Hepatocyte (in vitro differentiated cells): Measurements from ENCODE around the gene GRB10. TPM values are rescaled to one million over a fixed set of nuclear protein-coding genes. Genes with fewer than 3 reads are reported as not detected.

Source experiments
- DNase-seq: peaks from one replicate; pipeline ENCODE4 v3.0.0-alpha.2; 2016; ENCODE audit warnings: low spot score
- H2AFZ ChIP-seq: fragments of 200-600 bp; sonication (generic); 2 replicates; pipeline ENCODE4 v1.6.0; 2016; ENCODE audit warnings: antibody characterized with exemption, mild to moderate bottlenecking
- H3K27ac ChIP-seq: fragments of 200-600 bp; sonication (generic); 2 replicates; pipeline ENCODE4 v1.5.1; 2016; ENCODE audit warnings: mild to moderate bottlenecking
- H3K27me3 ChIP-seq: fragments of 200-600 bp; sonication (generic); 2 replicates; pipeline ENCODE4 v1.6.1; 2016
- H3K36me3 ChIP-seq: fragments of 200-600 bp; sonication (generic); replicated peaks from 2 replicates; pipeline ENCODE4 v1.5.1; 2016; ENCODE audit warnings: low read depth; ENCODE audit not compliant: insufficient read depth
- H3K4me1 ChIP-seq: fragments of 200-600 bp; sonication (generic); 2 replicates; pipeline ENCODE4 v1.5.1; 2016; ENCODE audit warnings: mild to moderate bottlenecking, moderate library complexity; ENCODE audit not compliant: insufficient read depth
- H3K4me2 ChIP-seq: fragments of 200-600 bp; sonication (generic); 2 replicates; pipeline ENCODE4 v1.6.0; 2016
- H3K4me3 ChIP-seq: fragments of 200-600 bp; sonication (generic); 2 replicates; pipeline ENCODE4 v1.5.1; 2016; ENCODE audit warnings: mild to moderate bottlenecking
- H3K79me2 ChIP-seq: fragments of 200-600 bp; sonication (generic); 2 replicates; pipeline ENCODE4 v1.6.0; 2017; ENCODE audit warnings: mild to moderate bottlenecking
- H3K9me2 ChIP-seq: fragments of 200-600 bp; sonication (generic); replicated peaks from 2 replicates; pipeline ENCODE4 v1.6.0; 2017; ENCODE audit warnings: mild to moderate bottlenecking; ENCODE audit not compliant: insufficient read depth
- H3K9me3 ChIP-seq: fragments of 200-600 bp; sonication (generic); 2 replicates; pipeline ENCODE4 v1.5.1; 2016; ENCODE audit warnings: low read depth, mild to moderate bottlenecking
- H4K20me1 ChIP-seq: fragments of 200-600 bp; sonication (generic); 2 replicates; pipeline ENCODE4 v1.6.0; 2016; ENCODE audit warnings: mild to moderate bottlenecking; ENCODE audit not compliant: insufficient read depth, poor library complexity, severe bottlenecking
- EZH2 ChIP-seq: fragments of 200-600 bp; sonication (generic); IDR thresholded peaks from 2 replicates; pipeline ENCODE4 v1.6.1; 2016; ENCODE audit warnings: antibody characterized with exemption, mild to moderate bottlenecking, borderline replicate concordance
- EZH2phosphoT487 ChIP-seq: fragments of 200-600 bp; sonication (generic); IDR thresholded peaks from one replicate; pipeline ENCODE4 v1.6.1; 2018; ENCODE audit warnings: antibody characterized with exemption, mild to moderate bottlenecking, low read depth, moderate library complexity; ENCODE audit not compliant: unreplicated experiment, severe bottlenecking
- WGBS: methylation state at CpG from one replicate; pipeline ENCODE4 v1.1.6; 2016; ENCODE audit warnings: low lambda C conversion rate; ENCODE audit errors: missing lambda C conversion rate; 5-methylcytosine and 5-hydroxymethylcytosine counted together
- polyA plus RNA-seq: library from polyadenylated mRNA; unstranded; fragments of >200 nt; fragmentation: Nextera tagmentation; extraction: Ambion mirVana; gene quantifications from 2 replicates; pipeline ENCODE4 v1.2.1, GENCODE V29; 2016
- total RNA-seq: library from RNA; depleted of rRNA; stranded (reverse); fragments of >200 nt; gene quantifications from 2 replicates; pipeline ENCODE4 v1.2.3, GENCODE V29; 2014
- TF ChIP-seq, protein P1 (sequence below): fragments of 200-600 bp; sonication (generic); IDR thresholded peaks from 2 replicates; pipeline ENCODE4 v1.5.1; 2016; ENCODE audit warnings: antibody characterized with exemption, mild to moderate bottlenecking; ENCODE audit not compliant: poor library complexity

Gene GRB10
- total and polyA plus RNA-seq, 2 experiments from 2014 or later: 47.6 to 65.9 TPM

DNA sequence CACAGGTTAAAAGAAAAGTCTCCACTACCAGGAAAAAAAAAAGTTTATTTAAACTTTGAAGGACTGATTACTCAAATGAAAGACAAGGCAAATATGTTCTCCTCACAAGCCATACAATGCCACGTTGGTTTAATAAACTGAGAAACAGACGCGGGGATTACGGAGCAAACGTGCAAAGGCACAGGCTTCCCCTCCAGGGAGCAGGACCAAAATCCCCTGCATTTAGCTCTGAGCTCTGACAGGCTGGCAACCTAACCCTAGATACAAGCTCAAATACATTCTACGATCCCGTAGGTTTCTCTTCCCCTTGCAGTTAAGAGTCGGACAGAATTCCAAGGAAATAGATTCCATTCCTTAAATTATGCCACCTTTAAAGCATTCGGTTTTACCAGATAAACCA lies 7.7 kb upstream of the GRB10 start:
- Histone ChIP-seq H3K9me2 (no peaks in the 10 kb centered on the region), H4K20me1 (peaks cover 61% of the 10 kb centered on the region), H3K27me3 (no peaks in the 10 kb centered on the region), H3K4me3 (peak overlapping the region; percentile 7), H3K27ac (peak overlapping the region; percentile 5), H3K36me3 (no peaks in the 10 kb centered on the region), H3K4me1 (no peaks in the 10 kb centered on the region), H3K9me3 (no peaks in the 10 kb centered on the region), H2AFZ (no peak overlapping the region), H3K4me2 (peak overlapping the region; percentile 84), H3K79me2 (peaks cover 71% of the 10 kb centered on the region)
- TF ChIP-seq EZH2phosphoT487 (no peak), EZH2 (no peak)
- TF ChIP-seq, protein P1, sequence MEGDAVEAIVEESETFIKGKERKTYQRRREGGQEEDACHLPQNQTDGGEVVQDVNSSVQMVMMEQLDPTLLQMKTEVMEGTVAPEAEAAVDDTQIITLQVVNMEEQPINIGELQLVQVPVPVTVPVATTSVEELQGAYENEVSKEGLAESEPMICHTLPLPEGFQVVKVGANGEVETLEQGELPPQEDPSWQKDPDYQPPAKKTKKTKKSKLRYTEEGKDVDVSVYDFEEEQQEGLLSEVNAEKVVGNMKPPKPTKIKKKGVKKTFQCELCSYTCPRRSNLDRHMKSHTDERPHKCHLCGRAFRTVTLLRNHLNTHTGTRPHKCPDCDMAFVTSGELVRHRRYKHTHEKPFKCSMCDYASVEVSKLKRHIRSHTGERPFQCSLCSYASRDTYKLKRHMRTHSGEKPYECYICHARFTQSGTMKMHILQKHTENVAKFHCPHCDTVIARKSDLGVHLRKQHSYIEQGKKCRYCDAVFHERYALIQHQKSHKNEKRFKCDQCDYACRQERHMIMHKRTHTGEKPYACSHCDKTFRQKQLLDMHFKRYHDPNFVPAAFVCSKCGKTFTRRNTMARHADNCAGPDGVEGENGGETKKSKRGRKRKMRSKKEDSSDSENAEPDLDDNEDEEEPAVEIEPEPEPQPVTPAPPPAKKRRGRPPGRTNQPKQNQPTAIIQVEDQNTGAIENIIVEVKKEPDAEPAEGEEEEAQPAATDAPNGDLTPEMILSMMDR: no peak
- WGBS: 54% methylated on average over 9 of the region's 9 CpGs
- no peak for DNase-seq

DNA sequence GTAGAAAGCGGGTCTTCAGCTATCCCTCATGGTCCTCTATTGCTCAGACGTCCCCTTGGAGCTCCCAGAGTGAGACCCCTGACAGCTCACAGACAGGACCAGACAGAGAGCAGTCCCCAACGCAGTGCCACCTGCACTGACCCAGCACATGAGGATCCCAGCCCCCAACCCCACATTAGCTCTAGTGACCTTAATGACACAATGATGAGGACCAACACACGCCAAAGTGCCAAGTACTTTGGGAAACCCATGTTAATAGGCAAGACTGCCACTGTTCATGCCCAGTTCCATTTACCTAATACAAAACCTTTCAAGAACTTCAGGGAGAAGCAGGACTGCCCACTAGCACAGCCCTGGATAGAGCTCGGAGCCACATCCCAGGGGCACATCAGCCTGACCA lies 5.7 kb upstream of the GRB10 start:
- WGBS: 99% methylated on average over 5 of the region's 5 CpGs
- no peaks in the 10 kb centered on the region for H3K9me3 ChIP-seq
- H4K20me1 ChIP-seq: peaks cover 81% of the 10 kb centered on the region
- H3K4me2 ChIP-seq: no peak overlapping the region
- peaks cover 91% of the 10 kb centered on the region for H3K79me2 ChIP-seq
- no peak for DNase-seq
- H3K36me3 ChIP-seq: no peaks in the 10 kb centered on the region
- no peak for TF ChIP-seq EZH2
- TF ChIP-seq, protein P1: no peak
- no peaks in the 10 kb centered on the region for H3K27me3 ChIP-seq
- H3K9me2 ChIP-seq: no peaks in the 10 kb centered on the region
- H3K4me1 ChIP-seq: peaks cover 12% of the 10 kb centered on the region
- no peak overlapping the region for H3K4me3 ChIP-seq
- H3K27ac ChIP-seq: no peak overlapping the region
- H2AFZ ChIP-seq: no peak overlapping the region

DNA sequence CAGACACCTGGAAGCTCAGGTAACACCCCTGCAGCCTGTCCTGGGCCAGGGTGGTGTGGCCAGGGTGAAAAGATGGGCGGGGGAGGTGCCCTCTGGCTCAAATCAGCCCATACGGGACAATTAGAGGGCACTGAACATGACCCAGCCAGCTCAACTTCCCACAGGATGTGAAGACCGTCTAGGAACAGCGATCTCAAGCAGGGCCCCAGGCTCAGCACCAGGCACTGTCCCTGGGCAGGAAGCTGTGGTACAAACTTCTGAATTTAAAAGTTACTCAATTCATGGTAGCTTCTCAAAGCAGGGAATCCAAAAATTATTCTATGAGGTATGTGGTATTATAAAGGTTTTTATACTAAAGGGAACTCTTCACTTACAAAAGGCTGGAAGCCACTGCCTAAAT lies 5.1 kb upstream of the GRB10 start:
- H2AFZ ChIP-seq: no peak overlapping the region
- no peak overlapping the region for H3K4me3 ChIP-seq
- peaks cover 97% of the 10 kb centered on the region for H3K79me2 ChIP-seq
- no peaks in the 10 kb centered on the region for H3K27me3 ChIP-seq
- no peaks in the 10 kb centered on the region for H3K36me3 ChIP-seq
- H3K9me2 ChIP-seq: no peaks in the 10 kb centered on the region
- WGBS: 93% methylated on average over 4 of the region's 4 CpGs
- peaks cover 85% of the 10 kb centered on the region for H4K20me1 ChIP-seq
- H3K9me3 ChIP-seq: no peaks in the 10 kb centered on the region
- H3K4me2 ChIP-seq: no peak overlapping the region
- TF ChIP-seq, protein P1: no peak
- TF ChIP-seq EZH2phosphoT487: no peak
- TF ChIP-seq EZH2: no peak
- H3K27ac ChIP-seq: no peak overlapping the region
- peaks cover 12% of the 10 kb centered on the region for H3K4me1 ChIP-seq
- DNase-seq: no peak

DNA sequence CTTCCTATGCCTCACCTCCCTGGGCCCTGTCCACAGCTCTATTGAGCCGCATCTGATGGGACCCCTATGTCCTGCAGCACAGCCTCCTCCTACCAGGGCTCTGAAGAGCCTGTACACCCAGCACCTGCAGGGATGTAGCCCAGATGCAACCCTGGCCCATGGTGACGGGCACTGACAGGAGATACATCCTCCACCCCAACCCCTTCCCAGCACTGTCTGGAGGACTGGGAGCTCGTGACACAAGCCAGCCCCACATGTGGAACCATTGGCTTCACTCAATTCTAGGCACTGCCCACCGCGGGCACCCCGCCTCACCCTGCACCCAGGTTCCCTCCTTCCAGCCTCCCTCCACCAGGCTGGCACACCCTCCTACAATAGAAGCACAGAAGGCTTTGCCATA lies 2.6 kb upstream of the GRB10 start:
- no peak overlapping the region for H3K4me3 ChIP-seq
- H3K36me3 ChIP-seq: no peaks in the 10 kb centered on the region
- H3K9me2 ChIP-seq: no peaks in the 10 kb centered on the region
- peaks cover 97% of the 10 kb centered on the region for H3K79me2 ChIP-seq
- no peak for DNase-seq
- peaks cover 90% of the 10 kb centered on the region for H4K20me1 ChIP-seq
- peaks cover 20% of the 10 kb centered on the region for H3K4me1 ChIP-seq
- H3K9me3 ChIP-seq: no peaks in the 10 kb centered on the region
- no peak overlapping the region for H3K4me2 ChIP-seq
- H2AFZ ChIP-seq: no peak overlapping the region
- WGBS: 93% methylated on average over 6 of the region's 6 CpGs
- H3K27ac ChIP-seq: no peak overlapping the region
- H3K27me3 ChIP-seq: no peaks in the 10 kb centered on the region
- TF ChIP-seq, protein P1: no peak
- TF ChIP-seq EZH2: no peak
- TF ChIP-seq EZH2phosphoT487: no peak
